DOHH2 (cell line): ENCODE measurements around the gene SGPP1.
"Not testable (repeated sequence)": the region's sequence is repeated elsewhere in the genome, so short reads cannot be mapped to it uniquely, and the experiment has no call there.

Experiments used
- H3F3A ChIP-seq: fragments of 200-600 bp; sonication (generic), shearing (Covaris generic); 2 replicates; pipeline ENCODE4 v1.6.0; 2016; ENCODE audit warnings: antibody characterized with exemption, mild to moderate bottlenecking; ENCODE audit not compliant: control insufficient read depth, insufficient read depth
- H3K27ac ChIP-seq: fragments of 200-600 bp; sonication (generic); 2 replicates; pipeline ENCODE4 v1.5.1; 2014; ENCODE audit warnings: low read depth, mild to moderate bottlenecking, low read length, moderate library complexity
- H3K27me3 ChIP-seq: fragments of 200-600 bp; sonication (generic); 2 replicates; pipeline ENCODE4 v1.6.1; 2014; ENCODE audit warnings: mild to moderate bottlenecking, low read length, mixed read lengths; ENCODE audit not compliant: control insufficient read depth
- H3K36me3 ChIP-seq: fragments of 200-600 bp; sonication (generic); 2 replicates; pipeline ENCODE4 v1.6.1; 2014; ENCODE audit warnings: mild to moderate bottlenecking, low read length, moderate library complexity, mixed read lengths; ENCODE audit not compliant: control insufficient read depth
- H3K4me1 ChIP-seq: fragments of 200-600 bp; sonication (generic); 2 replicates; pipeline ENCODE4 v1.6.1; 2014; ENCODE audit warnings: mild to moderate bottlenecking, low read length, mixed read lengths; ENCODE audit not compliant: control insufficient read depth
- H3K4me2 ChIP-seq: fragments of 200-600 bp; sonication (generic); 2 replicates; pipeline ENCODE4 v1.6.0; 2014; ENCODE audit warnings: mild to moderate bottlenecking, low read length, moderate library complexity
- H3K4me3 ChIP-seq: fragments of 200-600 bp; sonication (generic); 2 replicates; pipeline ENCODE4 v1.5.1; 2014; ENCODE audit warnings: mild to moderate bottlenecking, low read length, mixed read lengths
- H3K79me2 ChIP-seq: fragments of 200-600 bp; sonication (generic); 2 replicates; pipeline ENCODE4 v1.6.1; 2014; ENCODE audit warnings: mild to moderate bottlenecking, low read length, mixed read lengths; ENCODE audit not compliant: control insufficient read depth
- H3K9me2 ChIP-seq: fragments of 200-600 bp; sonication (generic); replicated peaks from 2 replicates; pipeline ENCODE4 v1.6.1; 2014; ENCODE audit warnings: mild to moderate bottlenecking, low read length, mixed read lengths; ENCODE audit not compliant: control insufficient read depth
- H3K9me3 ChIP-seq: fragments of 200-600 bp; sonication (generic); 2 replicates; pipeline ENCODE4 v1.6.1; 2014; ENCODE audit warnings: antibody characterized with exemption, low read length, mixed read lengths; ENCODE audit not compliant: control insufficient read depth, insufficient read depth
- H4K20me1 ChIP-seq: fragments of 200-600 bp; sonication (generic); 2 replicates; pipeline ENCODE4 v1.6.0; 2014; ENCODE audit warnings: low read depth, mild to moderate bottlenecking, antibody characterized with exemption, low read length, moderate library complexity; ENCODE audit not compliant: control insufficient read depth, insufficient read depth
- CTCF ChIP-seq: fragments of 200-600 bp; sonication (generic); IDR thresholded peaks from one replicate; pipeline ENCODE4 v1.5.1; 2014; ENCODE audit warnings: antibody characterized with exemption, mild to moderate bottlenecking, low read depth, low read length; ENCODE audit not compliant: poor library complexity, severe bottlenecking
- EZH2phosphoT487 ChIP-seq: fragments of 200-600 bp; sonication (generic); IDR thresholded peaks from 2 replicates; pipeline ENCODE4 v1.6.1; 2017; ENCODE audit warnings: borderline replicate concordance, mild to moderate bottlenecking, antibody characterized with exemption, low read length, moderate library complexity, mixed read lengths

SGPP1 gene

GRCh38 chr14:63638493-63638892, 89.4 kb downstream of the SGPP1 start:
- TF ChIP-seq CTCF: no peak
- no peak for TF ChIP-seq EZH2phosphoT487
- Histone ChIP-seq H3K79me2 (peaks cover 89% of the 10 kb centered on the region), H3F3A (peaks cover 12% of the 10 kb centered on the region), H3K9me3 (peaks cover 19% of the 10 kb centered on the region; the same call in 1 of the 2 replicates), H3K27ac (no peak overlapping the region), H3K4me2 (peak overlapping the region; percentile 81), H3K36me3 (peaks cover 52% of the 10 kb centered on the region), H3K27me3 (no peaks in the 10 kb centered on the region), H4K20me1 (no peaks in the 10 kb centered on the region), H3K4me3 (0 out of 2 replicates have a peak overlapping the region, but pooled peaks have one; percentile 11), H3K9me2 (no peaks in the 10 kb centered on the region), H3K4me1 (peaks cover 37% of the 10 kb centered on the region)

DNA sequence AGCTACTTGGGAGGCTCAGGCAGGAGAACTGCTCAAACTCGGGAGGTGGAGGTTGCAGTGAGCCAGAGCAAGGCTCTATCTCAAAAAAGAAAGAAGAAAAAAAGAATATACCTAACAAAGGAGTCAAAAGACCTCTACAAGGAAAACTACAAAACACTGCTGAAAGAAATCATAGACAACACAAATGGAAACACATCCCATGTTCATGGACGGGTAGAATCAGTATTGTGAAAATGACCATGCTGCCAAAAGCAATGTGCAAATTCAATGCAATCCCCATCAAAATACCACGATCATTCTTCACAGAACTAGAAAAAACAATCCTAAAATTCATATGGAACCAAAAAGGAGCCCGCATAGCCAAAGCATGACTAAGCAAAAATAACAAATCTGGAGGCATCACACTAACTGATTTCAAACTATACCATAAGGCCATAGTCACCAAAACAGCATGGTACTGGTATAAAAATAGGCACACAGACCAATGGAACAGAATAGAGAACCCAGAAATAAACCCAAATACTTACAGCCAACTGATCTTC, 91.7 kb downstream of the SGPP1 start:
- Histone ChIP-seq H3K4me1 (peaks cover 29% of the 10 kb centered on the region), H3K9me3 (peaks cover 19% of the 10 kb centered on the region; the same call in 1 of the 2 replicates), H3K79me2 (peaks cover 100% of the 10 kb centered on the region), H3K36me3 (peaks cover 55% of the 10 kb centered on the region), H3F3A (peaks cover 11% of the 10 kb centered on the region)
- H4K20me1 ChIP-seq, H3K27me3 ChIP-seq, H3K27ac ChIP-seq, H3K9me2 ChIP-seq, H3K4me3 ChIP-seq, H3K4me2 ChIP-seq: not testable (repeated sequence)
